Measurements from ENCODE around the gene AURKA.
A peak's percentile ranks its signal among the peaks of the same experiment; 100 is the strongest.

Gene AURKA

GRCh38 chr20:56392132-56392880 is at the start of gene AURKA, which contains the start of gene CSTF1:
Gene AURKA, minus strand, starts transcription at chr20:56392215. Its CDS starts 4,018 bp downstream, at chr20:56388197.
Gene CSTF1, plus strand, starts transcription at chr20:56392645. Its CDS starts 2,908 bp downstream, at chr20:56395553.
- Histone ChIP-seq H3K36me3 (replicated peaks) (peaks cover 57% of the 10 kb centered on the region), H3K4me3 (peak within 1 kb of the TSS; percentile 84), H3K9me3 (no peaks in the 10 kb centered on the region), H3K4me1 (peaks cover 7% of the 10 kb centered on the region; the same call in 1 of the 2 replicates), H3K27me3 (ENCODE audit: low read depth) (no peaks in the 10 kb centered on the region)
- peak; percentile 97 to 99 for DNase-seq (ENCODE audit: low spot score in 2 of 2)
- in situ Hi-C loops (cut with MboI; ENCODE audit: low sequenced_read_pairs) = loop anchor here (10.0 to 25.0 kb wide), 2 partner anchors 192 to 995 kb away; partner anchors contain the start of gene RBM38

DNA sequence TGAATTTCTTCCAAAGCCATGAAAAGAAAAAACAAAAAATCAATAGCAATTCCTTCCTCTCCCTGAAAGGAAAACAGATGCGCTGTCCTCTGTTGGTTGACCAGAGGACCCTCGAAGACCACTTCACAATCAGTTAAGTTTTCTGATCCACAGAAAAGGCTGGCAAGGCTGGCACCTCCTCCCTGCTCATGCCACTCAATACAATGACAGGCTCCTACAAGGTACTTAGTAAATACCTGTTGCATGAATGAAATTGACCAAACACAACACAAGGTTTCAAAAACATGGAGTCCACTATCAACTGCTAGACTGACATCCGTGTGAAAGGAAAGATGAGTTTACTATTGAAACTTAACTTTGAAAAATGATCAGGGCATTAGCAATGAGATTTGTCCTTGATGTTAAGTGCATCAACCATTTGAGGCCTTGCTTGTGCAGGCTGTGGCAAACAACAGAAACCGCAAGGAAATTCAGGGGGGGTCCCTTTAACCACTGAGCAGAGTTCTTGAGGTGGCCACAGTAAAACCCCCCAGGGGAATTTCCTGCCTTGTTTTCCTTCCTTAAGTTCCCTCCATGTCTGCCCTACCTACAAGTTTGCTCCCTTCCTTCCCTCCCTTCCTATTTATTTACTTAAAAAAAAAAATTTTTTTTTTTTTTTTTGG is 48.5 kb upstream of the AURKA start:
- no peaks in the 10 kb centered on the region for H3K4me1 ChIP-seq
- in situ Hi-C loops (cut with MboI; ENCODE audit: low sequenced_read_pairs) = no loop called here
- H3K4me3 ChIP-seq = no peak overlapping the region
- DNase-seq (ENCODE audit: low spot score in 2 of 2) = no peak
- H3K9me3 ChIP-seq = no peaks in the 10 kb centered on the region
- H3K27me3 ChIP-seq (ENCODE audit: low read depth) = no peaks in the 10 kb centered on the region
- no peaks in the 10 kb centered on the region for H3K36me3 ChIP-seq (replicated peaks)

- Histone ChIP-seq H3K27me3 (ENCODE audit: low read depth) (no peaks in the 10 kb centered on the region), H3K36me3 (replicated peaks) (no peaks in the 10 kb centered on the region), H3K4me3 (no peak overlapping the region), H3K4me1 (no peaks in the 10 kb centered on the region), H3K9me3 (no peaks in the 10 kb centered on the region)
- no peak for DNase-seq (ENCODE audit: low spot score in 2 of 2)
- in situ Hi-C loops (cut with MboI; ENCODE audit: low sequenced_read_pairs) = no loop called here
Observed at GRCh38 chr20:56439771-56440291, 47.8 kb upstream of the AURKA start.

GRCh38 chr20:56438284-56438683 is 46.3 kb upstream of the AURKA start:
- DNase-seq (ENCODE audit: low spot score in 2 of 2) = no peak
- Histone ChIP-seq H3K4me3 (no peak overlapping the region), H3K9me3 (no peaks in the 10 kb centered on the region), H3K27me3 (ENCODE audit: low read depth) (no peaks in the 10 kb centered on the region), H3K4me1 (no peaks in the 10 kb centered on the region), H3K36me3 (replicated peaks) (no peaks in the 10 kb centered on the region)
- in situ Hi-C loops (cut with MboI; ENCODE audit: low sequenced_read_pairs) = no loop called here

DNA sequence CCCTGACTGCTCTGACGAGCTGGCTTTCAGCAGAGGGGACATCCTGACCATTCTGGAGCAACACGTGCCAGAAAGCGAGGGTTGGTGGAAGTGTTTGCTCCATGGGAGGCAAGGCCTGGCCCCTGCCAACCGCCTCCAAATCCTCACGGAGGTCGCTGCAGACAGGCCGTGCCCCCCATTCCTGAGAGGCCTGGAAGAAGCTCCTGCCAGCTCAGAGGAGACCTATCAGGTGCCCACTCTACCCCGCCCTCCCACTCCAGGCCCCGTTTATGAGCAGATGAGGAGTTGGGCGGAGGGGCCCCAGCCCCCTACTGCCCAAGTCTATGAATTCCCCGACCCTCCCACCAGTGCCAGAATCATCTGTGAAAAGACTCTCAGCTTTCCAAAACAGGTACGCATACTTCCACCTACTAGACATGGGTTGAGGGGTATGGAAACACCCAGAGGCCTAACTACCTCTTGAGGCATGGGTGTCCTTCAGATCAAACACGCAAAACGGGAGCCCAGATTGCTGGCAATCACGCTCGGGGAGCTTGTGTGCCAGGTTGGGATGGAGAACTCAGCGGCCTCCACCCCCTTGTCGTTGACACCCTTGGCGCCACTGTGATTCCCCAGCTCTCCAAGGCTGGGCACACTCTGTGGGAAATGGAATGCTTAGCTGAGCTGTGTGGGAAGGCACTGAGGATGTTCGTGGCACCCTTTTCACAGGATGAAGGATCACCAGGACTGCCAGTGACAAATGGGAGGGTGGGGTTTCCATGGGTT is 45.4 kb upstream of the AURKA start:
- no peak for DNase-seq (ENCODE audit: low spot score in 2 of 2)
- in situ Hi-C loops (cut with MboI; ENCODE audit: low sequenced_read_pairs) = no loop called here

DNA sequence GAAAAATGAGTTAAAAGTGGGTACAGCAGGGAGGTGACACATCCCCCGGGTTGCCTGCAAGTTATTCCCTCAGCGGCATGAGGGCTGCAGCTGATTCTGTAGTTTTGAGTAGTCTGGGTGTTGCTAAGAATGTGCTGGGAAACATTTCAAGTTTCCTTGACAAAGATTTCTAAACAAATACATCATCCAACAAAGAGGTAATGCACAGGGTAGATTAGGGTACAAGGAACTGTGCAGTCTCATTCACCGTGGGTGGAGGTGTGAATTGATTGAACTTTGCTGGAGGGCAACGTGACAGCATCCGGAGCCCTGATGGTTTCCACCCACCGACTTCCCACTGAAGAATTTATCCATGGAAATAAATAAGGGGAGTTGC is 41.9 kb upstream of the AURKA start:
- no peaks in the 10 kb centered on the region for H3K27me3 ChIP-seq (ENCODE audit: low read depth)
- DNase-seq (ENCODE audit: low spot score in 2 of 2) = no peak
- no peaks in the 10 kb centered on the region for H3K9me3 ChIP-seq
- no peaks in the 10 kb centered on the region for H3K36me3 ChIP-seq (replicated peaks)
- H3K4me1 ChIP-seq = peaks cover 11% of the 10 kb centered on the region
- no peak overlapping the region for H3K4me3 ChIP-seq
- in situ Hi-C loops (cut with MboI; ENCODE audit: low sequenced_read_pairs) = no loop called here

More for the DNA sequence above, 45.4 kb upstream of the AURKA start:
- Histone ChIP-seq H3K4me3 (no peak overlapping the region), H3K27me3 (ENCODE audit: low read depth) (no peaks in the 10 kb centered on the region), H3K36me3 (replicated peaks) (no peaks in the 10 kb centered on the region), H3K4me1 (no peaks in the 10 kb centered on the region), H3K9me3 (no peaks in the 10 kb centered on the region)

- no peak for DNase-seq (ENCODE audit: low spot score in 2 of 2)
- Histone ChIP-seq H3K36me3 (replicated peaks) (no peaks in the 10 kb centered on the region), H3K9me3 (no peaks in the 10 kb centered on the region), H3K4me3 (no peak overlapping the region), H3K4me1 (peaks cover 11% of the 10 kb centered on the region), H3K27me3 (ENCODE audit: low read depth) (no peaks in the 10 kb centered on the region)
- in situ Hi-C loops (cut with MboI; ENCODE audit: low sequenced_read_pairs) = no loop called here
Observed at GRCh38 chr20:56433221-56433879, 41.3 kb upstream of the AURKA start.

DNA sequence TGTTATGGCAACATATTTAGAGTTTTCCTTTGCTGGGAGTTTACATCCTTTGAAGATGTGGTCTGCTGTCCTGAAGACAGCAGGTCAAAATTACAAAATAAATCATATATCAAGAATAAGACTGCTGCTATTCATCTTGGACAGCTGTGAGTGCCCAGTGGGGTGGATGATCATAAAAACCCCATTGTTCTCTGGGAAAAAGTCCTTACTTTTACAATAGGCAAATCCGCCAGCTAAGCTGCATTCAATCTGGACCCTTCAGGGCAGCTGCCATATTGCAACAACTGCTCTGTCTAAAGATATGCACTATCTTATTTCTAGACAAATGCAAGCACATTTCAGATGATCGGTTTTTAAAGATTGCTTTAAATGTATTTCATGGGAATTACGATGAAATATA is 39.5 kb upstream of the AURKA start:
- H3K4me3 ChIP-seq = no peak overlapping the region
- in situ Hi-C loops (cut with MboI; ENCODE audit: low sequenced_read_pairs) = no loop called here
- H3K9me3 ChIP-seq = no peaks in the 10 kb centered on the region
- H3K36me3 ChIP-seq (replicated peaks) = no peaks in the 10 kb centered on the region
- H3K27me3 ChIP-seq (ENCODE audit: low read depth) = no peaks in the 10 kb centered on the region
- DNase-seq (ENCODE audit: low spot score in 2 of 2) = peak; percentile 62 to 77
- peaks cover 11% of the 10 kb centered on the region for H3K4me1 ChIP-seq

DNA sequence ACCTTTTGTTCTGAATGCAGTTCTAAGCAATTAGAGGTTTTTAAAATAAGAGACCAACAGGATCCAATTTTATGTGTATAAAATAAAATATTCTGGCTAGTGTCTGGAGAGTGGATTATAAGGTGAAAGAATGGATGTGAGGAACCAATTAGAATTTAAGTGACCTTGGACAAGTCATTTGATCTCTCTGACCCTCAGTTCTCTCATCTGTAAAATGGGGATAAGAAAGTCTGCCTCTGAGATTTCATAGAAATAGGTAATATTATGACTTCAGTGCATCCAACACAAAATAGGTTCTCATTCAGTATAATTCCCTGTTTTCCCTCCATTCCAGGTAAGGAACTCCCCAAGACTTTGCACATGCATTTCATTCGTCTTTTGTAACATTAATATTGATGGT is 38.9 kb upstream of the AURKA start:
- Histone ChIP-seq H3K27me3 (ENCODE audit: low read depth) (no peaks in the 10 kb centered on the region), H3K36me3 (replicated peaks) (no peaks in the 10 kb centered on the region), H3K4me1 (peaks cover 11% of the 10 kb centered on the region), H3K9me3 (no peaks in the 10 kb centered on the region), H3K4me3 (no peak overlapping the region)
- no peak for DNase-seq (ENCODE audit: low spot score in 2 of 2)
- in situ Hi-C loops (cut with MboI; ENCODE audit: low sequenced_read_pairs) = no loop called here

DNA sequence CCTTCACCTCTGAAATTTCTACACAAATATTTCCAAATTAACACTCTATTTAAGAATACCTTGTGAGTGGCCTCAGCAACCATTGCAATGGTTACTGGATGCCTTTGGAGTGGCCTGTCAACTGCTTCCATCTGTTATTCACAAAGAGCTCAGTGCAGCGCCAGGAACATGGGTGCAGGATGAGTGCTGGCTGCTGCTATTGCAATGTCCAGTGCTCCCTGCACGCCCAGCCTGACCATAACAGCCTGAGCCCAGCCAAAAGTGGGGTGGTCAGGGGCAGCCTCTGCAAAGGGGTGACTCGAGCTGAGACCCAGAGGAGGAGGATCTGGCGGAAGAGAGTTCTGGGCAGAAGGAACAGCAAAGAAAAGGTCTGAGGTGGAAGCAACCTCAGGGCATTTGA is 38.4 kb upstream of the AURKA start:
- Histone ChIP-seq H3K4me3 (no peak overlapping the region), H3K9me3 (no peaks in the 10 kb centered on the region), H3K27me3 (ENCODE audit: low read depth) (no peaks in the 10 kb centered on the region), H3K4me1 (peaks cover 11% of the 10 kb centered on the region), H3K36me3 (replicated peaks) (no peaks in the 10 kb centered on the region)
- in situ Hi-C loops (cut with MboI; ENCODE audit: low sequenced_read_pairs) = no loop called here
- no peak for DNase-seq (ENCODE audit: low spot score in 2 of 2)

- Histone ChIP-seq H3K27me3 (ENCODE audit: low read depth) (no peaks in the 10 kb centered on the region), H3K9me3 (no peaks in the 10 kb centered on the region), H3K4me3 (no peak overlapping the region), H3K36me3 (replicated peaks) (no peaks in the 10 kb centered on the region), H3K4me1 (peaks cover 11% of the 10 kb centered on the region)
- in situ Hi-C loops (cut with MboI; ENCODE audit: low sequenced_read_pairs) = no loop called here
- DNase-seq (ENCODE audit: low spot score in 2 of 2) = no peak
Observed at GRCh38 chr20:56429941-56430340, 37.9 kb upstream of the AURKA start.

DNA sequence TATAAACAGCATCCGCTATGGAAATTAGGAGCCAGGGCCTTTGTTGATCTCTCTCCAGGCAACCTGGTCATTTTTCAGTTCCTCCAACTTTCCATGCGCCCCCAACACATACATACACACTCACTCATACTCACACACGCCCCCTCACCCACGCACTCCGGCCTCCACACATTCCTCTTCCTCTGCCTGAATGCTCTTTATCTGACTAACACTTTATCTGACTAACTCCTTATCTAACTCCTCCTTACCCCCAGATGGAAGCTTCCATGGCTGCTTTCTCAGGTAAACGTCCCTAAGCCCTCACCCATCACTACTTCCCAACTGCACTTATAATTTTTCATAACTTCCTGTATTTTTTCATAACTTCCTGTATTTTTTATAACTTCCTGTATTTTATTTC is 37.5 kb upstream of the AURKA start:
- in situ Hi-C loops (cut with MboI; ENCODE audit: low sequenced_read_pairs) = no loop called here
- H3K4me1 ChIP-seq = peaks cover 11% of the 10 kb centered on the region

GRCh38 chr20:56428881-56429280 is 36.9 kb upstream of the AURKA start:
- H3K4me1 ChIP-seq = peaks cover 11% of the 10 kb centered on the region
- H3K9me3 ChIP-seq = no peaks in the 10 kb centered on the region
- no peak overlapping the region for H3K4me3 ChIP-seq
- in situ Hi-C loops (cut with MboI; ENCODE audit: low sequenced_read_pairs) = no loop called here
- H3K27me3 ChIP-seq (ENCODE audit: low read depth) = no peaks in the 10 kb centered on the region
- DNase-seq (ENCODE audit: low spot score in 2 of 2) = no peak
- no peaks in the 10 kb centered on the region for H3K36me3 ChIP-seq (replicated peaks)

More for the DNA sequence above, 37.5 kb upstream of the AURKA start:
- H3K36me3 ChIP-seq (replicated peaks) = no peaks in the 10 kb centered on the region
- no peak for DNase-seq (ENCODE audit: low spot score in 2 of 2)
- H3K4me3 ChIP-seq = no peak overlapping the region
- H3K27me3 ChIP-seq (ENCODE audit: low read depth) = no peaks in the 10 kb centered on the region
- H3K9me3 ChIP-seq = no peaks in the 10 kb centered on the region

Data from HAP-1 (cell line).